Transverse colon (tissue), 3 donors: Measurements from ENCODE around the gene BPIFB2.

Experiments used
- POLR2A ChIP-seq: fragments of 450-650 bp; IDR thresholded peaks from one replicate; pipeline ENCODE4 v1.6.1; 2016; ENCODE audit warnings: antibody characterized with exemption, mild to moderate bottlenecking, moderate library complexity
- TF ChIP-seq, protein P1 (sequence below), 5 experiments: fragments of 200-600 bp in 3 of 5; fragments of 450-650 bp in 2 of 5; sonication (generic) in 3 of 5; IDR thresholded peaks; 1 replicate in 2 of 5; 2 replicates in 3 of 5; pipeline ENCODE4 v1.5.1; 2016 to 2017; ENCODE audit warnings: antibody characterized with exemption in 5 of 5, inconsistent platforms in 3 of 5, mild to moderate bottlenecking in 2 of 5, moderate library complexity in 1 of 5

DNA sequence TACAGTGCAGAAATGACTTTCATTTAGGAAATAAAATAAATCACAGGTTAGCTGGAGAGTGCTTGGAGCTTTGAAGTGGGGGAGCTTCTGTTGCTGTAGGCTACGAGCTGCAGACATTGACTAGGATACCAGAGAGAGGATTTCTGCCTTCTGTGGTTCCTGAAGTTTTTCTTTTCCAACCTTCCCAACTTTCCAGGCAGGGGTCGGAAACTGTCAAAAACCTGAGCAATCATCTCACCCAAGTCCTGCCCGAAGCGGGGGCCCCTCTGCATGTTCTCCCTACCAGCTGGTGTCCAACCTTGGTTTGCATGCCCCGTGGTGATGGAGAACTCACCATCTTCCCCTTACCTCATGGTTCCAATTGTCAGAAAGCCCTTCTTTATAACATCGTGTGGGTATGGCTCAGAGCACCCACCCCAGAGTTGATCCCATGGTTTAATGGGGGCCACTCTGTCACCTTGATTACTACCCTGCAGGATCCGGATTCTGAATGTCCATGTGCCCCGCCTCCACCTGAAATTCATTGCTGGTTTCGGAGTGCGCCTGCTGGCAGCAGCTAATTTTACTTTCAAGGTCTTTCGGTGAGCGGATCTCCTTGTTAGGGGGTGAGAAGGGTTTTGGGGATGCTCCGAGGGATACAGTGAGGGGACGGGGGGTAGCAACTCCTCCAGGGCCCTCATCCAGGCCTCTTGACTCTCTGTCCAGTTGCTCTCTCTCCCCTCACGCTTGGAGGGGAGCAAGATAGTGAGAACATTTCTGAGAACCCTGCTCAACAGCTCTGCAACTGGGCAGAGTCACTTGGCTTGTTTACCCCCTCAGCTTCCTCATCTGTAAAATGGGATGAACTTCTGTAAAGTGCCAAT is 5.1 kb downstream of the BPIFB2 start:
- TF ChIP-seq, protein P1, sequence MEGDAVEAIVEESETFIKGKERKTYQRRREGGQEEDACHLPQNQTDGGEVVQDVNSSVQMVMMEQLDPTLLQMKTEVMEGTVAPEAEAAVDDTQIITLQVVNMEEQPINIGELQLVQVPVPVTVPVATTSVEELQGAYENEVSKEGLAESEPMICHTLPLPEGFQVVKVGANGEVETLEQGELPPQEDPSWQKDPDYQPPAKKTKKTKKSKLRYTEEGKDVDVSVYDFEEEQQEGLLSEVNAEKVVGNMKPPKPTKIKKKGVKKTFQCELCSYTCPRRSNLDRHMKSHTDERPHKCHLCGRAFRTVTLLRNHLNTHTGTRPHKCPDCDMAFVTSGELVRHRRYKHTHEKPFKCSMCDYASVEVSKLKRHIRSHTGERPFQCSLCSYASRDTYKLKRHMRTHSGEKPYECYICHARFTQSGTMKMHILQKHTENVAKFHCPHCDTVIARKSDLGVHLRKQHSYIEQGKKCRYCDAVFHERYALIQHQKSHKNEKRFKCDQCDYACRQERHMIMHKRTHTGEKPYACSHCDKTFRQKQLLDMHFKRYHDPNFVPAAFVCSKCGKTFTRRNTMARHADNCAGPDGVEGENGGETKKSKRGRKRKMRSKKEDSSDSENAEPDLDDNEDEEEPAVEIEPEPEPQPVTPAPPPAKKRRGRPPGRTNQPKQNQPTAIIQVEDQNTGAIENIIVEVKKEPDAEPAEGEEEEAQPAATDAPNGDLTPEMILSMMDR (IDR thresholded peaks at IDR 0.05): no peak
- TF ChIP-seq POLR2A: no peak
